ENCODE data around the gene WDR72. TPM values are rescaled to one million over a fixed set of nuclear protein-coding genes. Genes with fewer than 3 reads are reported as not detected.

WDR72 gene
- total and polyA plus RNA-seq, 3 donors from 2014 or later, result 1.9 to 2.4 (median 2.1) TPM

GRCh38 chr15:53506370-53506769, 253.1 kb downstream of the WDR72 start:
- 57 to 60% methylated on average over 2 of the region's 2 CpGs for WGBS, 2 donors
- Histone ChIP-seq H3K27ac (no peak overlapping the region), H3K27me3 (no peaks in the 10 kb centered on the region), H3K9me3 (no peaks in the 10 kb centered on the region), H3K4me1 (no peaks in the 10 kb centered on the region), H3K36me3 (ENCODE audit: low read depth, missing control alignments) (no peaks in the 10 kb centered on the region), H3K4me3 (no peak overlapping the region)
- intact Hi-C loops (cut with DNase I; ENCODE audit: low total_unique reads), result no loop called here
- TF ChIP-seq POLR2A (IDR thresholded peaks at IDR 0.05), result no peak
- TF ChIP-seq, protein P1, sequence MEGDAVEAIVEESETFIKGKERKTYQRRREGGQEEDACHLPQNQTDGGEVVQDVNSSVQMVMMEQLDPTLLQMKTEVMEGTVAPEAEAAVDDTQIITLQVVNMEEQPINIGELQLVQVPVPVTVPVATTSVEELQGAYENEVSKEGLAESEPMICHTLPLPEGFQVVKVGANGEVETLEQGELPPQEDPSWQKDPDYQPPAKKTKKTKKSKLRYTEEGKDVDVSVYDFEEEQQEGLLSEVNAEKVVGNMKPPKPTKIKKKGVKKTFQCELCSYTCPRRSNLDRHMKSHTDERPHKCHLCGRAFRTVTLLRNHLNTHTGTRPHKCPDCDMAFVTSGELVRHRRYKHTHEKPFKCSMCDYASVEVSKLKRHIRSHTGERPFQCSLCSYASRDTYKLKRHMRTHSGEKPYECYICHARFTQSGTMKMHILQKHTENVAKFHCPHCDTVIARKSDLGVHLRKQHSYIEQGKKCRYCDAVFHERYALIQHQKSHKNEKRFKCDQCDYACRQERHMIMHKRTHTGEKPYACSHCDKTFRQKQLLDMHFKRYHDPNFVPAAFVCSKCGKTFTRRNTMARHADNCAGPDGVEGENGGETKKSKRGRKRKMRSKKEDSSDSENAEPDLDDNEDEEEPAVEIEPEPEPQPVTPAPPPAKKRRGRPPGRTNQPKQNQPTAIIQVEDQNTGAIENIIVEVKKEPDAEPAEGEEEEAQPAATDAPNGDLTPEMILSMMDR (IDR thresholded peaks at IDR 0.05), result no peak
- DNase-seq, result no peak

DNA sequence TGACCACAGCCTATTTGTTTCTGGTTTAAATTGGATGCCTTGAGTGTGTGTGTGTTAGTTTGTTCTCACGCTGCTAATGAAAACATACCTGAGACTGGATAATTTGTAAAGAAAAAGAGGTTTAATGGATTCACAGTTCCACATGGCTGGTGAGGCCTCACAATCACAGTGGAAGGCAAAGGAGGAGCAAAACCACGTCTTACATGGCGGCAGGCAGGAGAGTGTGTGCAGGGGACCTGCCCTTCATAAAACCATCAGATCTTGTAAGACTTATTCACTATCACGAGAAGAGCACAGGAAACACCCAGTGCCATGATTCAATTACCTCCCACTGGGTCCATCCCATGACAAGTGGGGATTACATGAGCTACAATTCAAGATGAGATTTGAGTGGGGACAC, 260.5 kb downstream of the WDR72 start:
- Histone ChIP-seq H3K4me3 (no peak overlapping the region), H3K9me3 (no peaks in the 10 kb centered on the region), H3K27me3 (no peaks in the 10 kb centered on the region), H3K36me3 (ENCODE audit: low read depth, missing control alignments) (no peaks in the 10 kb centered on the region), H3K4me1 (no peaks in the 10 kb centered on the region), H3K27ac (no peak overlapping the region)
- no peak for TF ChIP-seq POLR2A (IDR thresholded peaks at IDR 0.05)
- TF ChIP-seq, protein P1 (IDR thresholded peaks at IDR 0.05), result no peak
- 70 to 71% methylated on average over 4 of the region's 4 CpGs for WGBS, 2 donors
- intact Hi-C loops (cut with DNase I; ENCODE audit: low total_unique reads), result no loop called here
- DNase-seq, result no peak

DNA sequence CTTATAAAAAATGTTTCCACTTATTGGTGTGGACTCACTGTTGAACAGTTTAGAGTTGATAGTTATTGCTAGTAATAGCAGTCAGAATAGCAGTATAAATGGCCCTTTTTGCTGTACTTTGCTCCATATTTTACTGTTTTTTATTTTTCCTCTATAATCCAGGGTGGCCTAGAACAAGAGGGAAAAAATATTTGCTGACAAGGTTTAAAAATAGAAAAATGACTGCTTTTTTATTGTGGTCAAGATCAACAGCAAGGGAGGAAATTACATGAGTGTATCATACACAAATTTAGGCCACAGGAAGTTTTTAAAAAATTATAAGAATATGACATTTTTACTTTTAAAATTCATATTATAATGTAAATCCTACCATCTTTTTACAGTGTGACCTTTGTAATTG, 269.1 kb downstream of the WDR72 start:
- Histone ChIP-seq H3K9me3 (no peaks in the 10 kb centered on the region), H3K36me3 (ENCODE audit: low read depth, missing control alignments) (no peaks in the 10 kb centered on the region), H3K4me1 (no peaks in the 10 kb centered on the region), H3K27ac (no peak overlapping the region), H3K27me3 (no peaks in the 10 kb centered on the region), H3K4me3 (no peak overlapping the region)
- intact Hi-C loops (cut with DNase I; ENCODE audit: low total_unique reads), result no loop called here
- no peak for TF ChIP-seq POLR2A (IDR thresholded peaks at IDR 0.05)
- TF ChIP-seq, protein P1 (IDR thresholded peaks at IDR 0.05), result no peak
- DNase-seq, result no peak

DNA sequence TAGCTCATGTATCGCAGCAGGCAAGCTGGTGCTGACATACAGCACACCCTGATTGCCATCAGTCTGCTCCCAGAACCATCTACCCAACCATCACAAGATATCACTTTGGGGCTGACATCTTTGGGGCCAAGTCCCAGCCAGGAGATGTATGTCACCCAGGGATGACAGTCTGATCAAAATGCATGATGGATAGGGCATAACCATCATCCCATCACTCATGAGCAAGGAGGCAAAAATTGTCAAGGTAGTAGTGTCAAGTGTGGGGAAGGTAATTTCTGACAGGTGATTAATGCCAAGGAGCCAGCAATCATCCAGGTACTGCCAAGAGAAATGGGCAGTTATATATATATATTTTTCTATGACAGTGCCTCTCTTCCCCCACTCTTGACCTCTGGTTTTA, 277.4 kb downstream of the WDR72 start:
- no peak overlapping the region for H3K27ac ChIP-seq
- WGBS, 2 donors, result 80 to 100% methylated on average over 1 of the region's 1 CpG
- H3K4me3 ChIP-seq, result no peak overlapping the region
- H3K36me3 ChIP-seq (ENCODE audit: low read depth, missing control alignments), result no peaks in the 10 kb centered on the region
- H3K9me3 ChIP-seq, result no peaks in the 10 kb centered on the region
- intact Hi-C loops (cut with DNase I; ENCODE audit: low total_unique reads), result no loop called here
- DNase-seq, result no peak
- H3K4me1 ChIP-seq, result no peaks in the 10 kb centered on the region
- TF ChIP-seq, protein P1 (IDR thresholded peaks at IDR 0.05), result no peak
- TF ChIP-seq POLR2A (IDR thresholded peaks at IDR 0.05), result no peak
- no peaks in the 10 kb centered on the region for H3K27me3 ChIP-seq

GRCh38 chr15:53477981-53478766, 281.3 kb downstream of the WDR72 start:
- H3K27ac ChIP-seq, result no peak overlapping the region
- H3K4me1 ChIP-seq, result no peaks in the 10 kb centered on the region
- H3K36me3 ChIP-seq (ENCODE audit: low read depth, missing control alignments), result no peaks in the 10 kb centered on the region
- WGBS, 2 donors, result 87 to 91% methylated on average over 9 of the region's 9 CpGs
- no peaks in the 10 kb centered on the region for H3K27me3 ChIP-seq
- intact Hi-C loops (cut with DNase I; ENCODE audit: low total_unique reads), result no loop called here
- TF ChIP-seq, protein P1 (IDR thresholded peaks at IDR 0.05), result no peak
- no peak for TF ChIP-seq POLR2A (IDR thresholded peaks at IDR 0.05)
- H3K9me3 ChIP-seq, result no peaks in the 10 kb centered on the region
- no peak overlapping the region for H3K4me3 ChIP-seq
- DNase-seq, result no peak

All from testis (tissue), 3 donors.